Epithelial cell of esophagus (primary cell): ENCODE results near the gene COPS9.

Source experiments
- DNase-seq: peaks from one replicate; pipeline ENCODE4 v3.0.0; 2010; ENCODE audit warnings: low read depth
- H3K4me3 ChIP-seq: 2 replicates; pipeline ENCODE4 v1.5.1; 2011; ENCODE audit warnings: mild to moderate bottlenecking, low read length, control low read depth
- CTCF ChIP-seq: IDR thresholded peaks from 2 replicates; pipeline ENCODE4 v1.5.1; 2011; ENCODE audit warnings: low read depth, mild to moderate bottlenecking, low read length, control low read depth, inconsistent platforms; ENCODE audit not compliant: insufficient read depth; ENCODE audit errors: missing control alignments

Gene COPS9

GRCh38 chr2:240147911-240148587 is 11.9 kb upstream of the COPS9 start:
- DNase-seq = no peak
- no peak for TF ChIP-seq CTCF
- no peak overlapping the region for H3K4me3 ChIP-seq

DNA sequence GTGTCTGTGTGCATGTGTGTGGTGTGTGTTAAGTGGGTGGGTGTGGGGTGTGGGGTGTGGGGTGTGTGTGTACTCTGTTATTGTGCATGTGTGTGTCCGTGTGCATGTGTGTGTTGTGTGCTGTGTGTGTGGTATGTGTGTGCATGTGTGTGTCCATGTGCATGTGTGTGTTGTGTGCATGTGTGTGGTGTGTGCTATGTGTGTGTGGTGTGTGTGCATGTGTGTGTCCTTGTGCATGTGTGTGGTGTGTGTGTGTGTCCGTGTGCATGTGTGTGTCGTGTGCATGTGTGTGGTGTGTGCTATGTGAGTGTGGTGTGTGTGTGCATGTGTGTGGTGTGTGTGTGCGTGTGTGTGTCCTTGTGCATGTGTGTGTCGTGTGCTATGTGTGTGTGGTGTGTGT is 11.3 kb upstream of the COPS9 start:
- H3K4me3 ChIP-seq = no peak overlapping the region
- TF ChIP-seq CTCF = no peak
- no peak for DNase-seq

GRCh38 chr2:240146627-240147278 is 10.6 kb upstream of the COPS9 start:
- DNase-seq = no peak
- no peak for TF ChIP-seq CTCF

GRCh38 chr2:240146141-240146561 is 10.0 kb upstream of the COPS9 start:
- no peak for TF ChIP-seq CTCF
- H3K4me3 ChIP-seq = no peak overlapping the region
- no peak for DNase-seq

More at GRCh38 chr2:240146627-240147278, 10.6 kb upstream of the COPS9 start:
- no peak overlapping the region for H3K4me3 ChIP-seq

- no peak for DNase-seq
- no peak for TF ChIP-seq CTCF
- no peak overlapping the region for H3K4me3 ChIP-seq
These were observed 9.4 kb upstream of the COPS9 start for GRCh38 chr2:240145461-240145860.

DNA sequence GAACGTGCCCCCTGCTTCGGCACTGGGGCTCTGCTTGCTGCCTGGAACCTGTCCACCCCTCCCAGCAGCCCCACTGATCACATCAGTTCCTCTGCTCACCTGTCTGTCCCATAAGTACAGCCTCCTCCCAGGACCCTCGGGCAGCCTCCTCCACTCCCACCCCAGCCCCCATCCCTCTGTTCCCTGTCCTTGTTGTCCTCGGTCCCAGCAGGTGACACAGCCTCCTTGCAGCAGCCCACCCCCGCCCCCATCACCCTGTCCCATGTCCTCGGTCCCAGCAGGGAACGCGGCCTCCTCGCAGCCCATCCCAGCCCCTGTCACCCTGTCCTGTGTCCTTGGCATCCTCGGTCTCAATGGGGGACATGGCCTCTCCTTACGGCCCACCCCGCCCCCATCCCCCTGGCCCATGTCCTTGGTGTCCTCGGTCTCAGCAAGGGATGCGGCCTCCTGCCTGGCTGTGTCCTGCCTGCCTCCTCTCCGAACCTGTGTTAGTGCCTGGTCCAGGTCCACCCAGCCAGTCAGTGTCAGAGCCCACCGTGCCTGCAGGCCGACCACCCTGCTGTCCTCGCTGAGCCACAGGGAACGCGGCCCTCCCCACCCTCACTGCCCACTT is 8.7 kb upstream of the COPS9 start:
- H3K4me3 ChIP-seq = no peak overlapping the region
- no peak for DNase-seq
- no peak for TF ChIP-seq CTCF
